Measurements from ENCODE around the gene KLHDC9.

DNA sequence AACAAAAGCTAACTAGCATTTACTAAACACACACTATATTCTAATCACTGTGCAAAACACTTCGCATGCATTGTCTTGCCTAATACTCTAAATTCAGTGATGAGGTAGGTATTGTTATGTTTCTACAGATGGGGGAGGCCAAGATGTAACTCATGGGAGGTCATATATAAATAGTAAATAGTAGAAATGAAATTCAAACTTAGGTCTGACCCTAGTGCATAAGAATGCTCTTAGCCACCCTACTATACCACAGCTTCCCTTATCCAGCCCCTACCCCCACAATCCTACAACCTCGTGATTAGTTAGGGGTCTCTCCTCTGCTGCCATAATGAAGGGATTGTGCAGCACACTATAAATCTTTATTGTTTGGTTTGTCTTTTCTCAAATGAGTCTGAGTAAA, 16.4 kb downstream of the KLHDC9 start:
- TF ChIP-seq, protein P1, sequence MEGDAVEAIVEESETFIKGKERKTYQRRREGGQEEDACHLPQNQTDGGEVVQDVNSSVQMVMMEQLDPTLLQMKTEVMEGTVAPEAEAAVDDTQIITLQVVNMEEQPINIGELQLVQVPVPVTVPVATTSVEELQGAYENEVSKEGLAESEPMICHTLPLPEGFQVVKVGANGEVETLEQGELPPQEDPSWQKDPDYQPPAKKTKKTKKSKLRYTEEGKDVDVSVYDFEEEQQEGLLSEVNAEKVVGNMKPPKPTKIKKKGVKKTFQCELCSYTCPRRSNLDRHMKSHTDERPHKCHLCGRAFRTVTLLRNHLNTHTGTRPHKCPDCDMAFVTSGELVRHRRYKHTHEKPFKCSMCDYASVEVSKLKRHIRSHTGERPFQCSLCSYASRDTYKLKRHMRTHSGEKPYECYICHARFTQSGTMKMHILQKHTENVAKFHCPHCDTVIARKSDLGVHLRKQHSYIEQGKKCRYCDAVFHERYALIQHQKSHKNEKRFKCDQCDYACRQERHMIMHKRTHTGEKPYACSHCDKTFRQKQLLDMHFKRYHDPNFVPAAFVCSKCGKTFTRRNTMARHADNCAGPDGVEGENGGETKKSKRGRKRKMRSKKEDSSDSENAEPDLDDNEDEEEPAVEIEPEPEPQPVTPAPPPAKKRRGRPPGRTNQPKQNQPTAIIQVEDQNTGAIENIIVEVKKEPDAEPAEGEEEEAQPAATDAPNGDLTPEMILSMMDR (conservative IDR thresholded peaks at IDR 0.05), result no peak
- no peak for TF ChIP-seq ZFX (IDR thresholded peaks at IDR 0.05)
